ENCODE measurements around the gene MOSPD3.

- TF ChIP-seq SIN3A (IDR thresholded peaks at IDR 0.05; ENCODE audit: borderline replicate concordance, insufficient read depth, low read length), result no peak
- TF ChIP-seq POLR2AphosphoS5 (IDR thresholded peaks at IDR 0.05; ENCODE audit: low read depth, low read length), result no peak
- TF ChIP-seq REST (IDR thresholded peaks at IDR 0.05; ENCODE audit: insufficient read depth in 1 of 2, low read depth in 2 of 2, low read length in 2 of 2), result no peak
- TF ChIP-seq TAF1 (IDR thresholded peaks at IDR 0.05; ENCODE audit: borderline replicate concordance, insufficient read depth, low read length), result no peak
- no peak for TF ChIP-seq FOXP2 (optimal IDR thresholded peaks at IDR 0.05; ENCODE audit: borderline replicate concordance, extremely low read depth, extremely low read length, insufficient read depth)
These were observed 42.8 kb downstream of the MOSPD3 start for GRCh38 chr7:100654908-100655831.

Measured in PFSK-1 (cell line).